ENCODE measurements around the gene TACC3.

Gene TACC3

GRCh38 chr4:1788254-1788973, 67.1 kb downstream of the TACC3 start:
- no peak for TF ChIP-seq CTCF (IDR thresholded peaks at IDR 0.05; ENCODE audit: low read depth, low read length, missing control alignments)

GRCh38 chr4:1789552-1789951, 68.2 kb downstream of the TACC3 start:
- no peak overlapping the region for H3K4me3 ChIP-seq (replicated peaks; ENCODE audit: low read depth, low read length)
- no peak for DNase-seq (ENCODE audit: extremely low read depth, low read depth)
- TF ChIP-seq CTCF (IDR thresholded peaks at IDR 0.05; ENCODE audit: low read depth, low read length, missing control alignments) = no peak

More at GRCh38 chr4:1788254-1788973, 67.1 kb downstream of the TACC3 start:
- DNase-seq (ENCODE audit: extremely low read depth, low read depth) = no peak
- H3K4me3 ChIP-seq (replicated peaks; ENCODE audit: low read depth, low read length) = no peak overlapping the region

GRCh38 chr4:1790005-1790404, 68.7 kb downstream of the TACC3 start:
- no peak for DNase-seq (ENCODE audit: extremely low read depth, low read depth)
- H3K4me3 ChIP-seq (replicated peaks; ENCODE audit: low read depth, low read length) = no peak overlapping the region
- no peak for TF ChIP-seq CTCF (IDR thresholded peaks at IDR 0.05; ENCODE audit: low read depth, low read length, missing control alignments)

- DNase-seq (ENCODE audit: extremely low read depth, low read depth) = no peak
- no peak for TF ChIP-seq CTCF (IDR thresholded peaks at IDR 0.05; ENCODE audit: low read depth, low read length, missing control alignments)
- H3K4me3 ChIP-seq (replicated peaks; ENCODE audit: low read depth, low read length) = no peak overlapping the region
Measured at GRCh38 chr4:1792158-1792831, 71.0 kb downstream of the TACC3 start.

- H3K4me3 ChIP-seq (replicated peaks; ENCODE audit: low read depth, low read length) = 0 out of 2 replicates have a peak within 1 kb of the TSS, but pooled peaks have one; percentile 9
- no peak for DNase-seq (ENCODE audit: extremely low read depth, low read depth)
Measured at GRCh38 chr4:1792832-1793495, 71.6 kb downstream of the TACC3 start, which contains the start of gene FGFR3. Gene FGFR3 (plus strand): TSS chr4:1793293. CDS start chr4:1793935, 642 bp downstream.

GRCh38 chr4:1793496-1793840, 72.1 kb downstream of the TACC3 start:
- DNase-seq (ENCODE audit: extremely low read depth, low read depth) = no peak
- H3K4me3 ChIP-seq (replicated peaks; ENCODE audit: low read depth, low read length) = no peak overlapping the region
- TF ChIP-seq CTCF (IDR thresholded peaks at IDR 0.05; ENCODE audit: low read depth, low read length, missing control alignments) = no peak

More at GRCh38 chr4:1792832-1793495, 71.6 kb downstream of the TACC3 start, which contains the start of gene FGFR3:
- TF ChIP-seq CTCF (IDR thresholded peaks at IDR 0.05; ENCODE audit: low read depth, low read length, missing control alignments) = no peak

All from HFF-Myc (cell line).